Spinal cord (tissue), 10 donors: ENCODE data around the gene WDR75. TPM values are rescaled to one million over a fixed set of nuclear protein-coding genes. Genes with fewer than 3 reads are reported as not detected.
A peak's percentile ranks its signal among the peaks of the same experiment; 100 is the strongest.
"Not testable (repeated sequence)": the region's sequence is repeated elsewhere in the genome, so short reads cannot be mapped to it uniquely, and the experiment has no call there.

Source experiments
- DNase-seq, 6 donors: peaks; one replicate each; pipeline versions ENCODE4 v3.0.0 to v3.0.0-alpha.2; 2013 to 2015; ENCODE audit warnings: low spot score in 6 of 6, low read depth in 4 of 6
- H3K27ac ChIP-seq: one replicate; pipeline ENCODE4 v1.5.1; 2013; ENCODE audit warnings: low read depth, low read length, control low read depth
- H3K27me3 ChIP-seq: one replicate; pipeline ENCODE4 v1.6.1; 2013; ENCODE audit warnings: low read length; ENCODE audit not compliant: control insufficient read depth, insufficient read depth
- H3K36me3 ChIP-seq: one replicate; pipeline ENCODE4 v1.6.1; 2013; ENCODE audit warnings: low read length; ENCODE audit not compliant: control insufficient read depth, insufficient read depth
- H3K4me1 ChIP-seq: one replicate; pipeline ENCODE4 v1.6.1; 2013; ENCODE audit warnings: low read length; ENCODE audit not compliant: control insufficient read depth, insufficient read depth
- H3K4me3 ChIP-seq: one replicate; pipeline ENCODE4 v1.5.1; 2013; ENCODE audit warnings: low read depth, low read length, control low read depth
- H3K9me3 ChIP-seq: one replicate; pipeline ENCODE4 v1.6.1; 2013; ENCODE audit warnings: low read length; ENCODE audit not compliant: control insufficient read depth, insufficient read depth
- WGBS: methylation state at CpG from one replicate; pipeline ENCODE4 v1.1.5; 2013; ENCODE audit warnings: missing lambda C conversion rate; ENCODE audit not compliant: insufficient coverage; 5-methylcytosine and 5-hydroxymethylcytosine counted together
- polyA plus RNA-seq, 2 donors: library from polyadenylated mRNA; unstranded; fragments of 120-200 nt; gene quantifications; one replicate each; pipeline ENCODE4 v1.2.1, GENCODE V29; 2013; ENCODE audit not compliant: insufficient read length in 2 of 2
- total RNA-seq, 2 donors: library from RNA; depleted of rRNA in 1 of 2; stranded (reverse); fragments of 120-200 nt in 1 of 2; fragments of >200 nt in 1 of 2; gene quantifications; one replicate each; pipeline versions ENCODE4 v1.2.3 to v1.2.4, GENCODE V29; 2013 to 2014
- donor health status: healthy.

The WDR75 gene
- total and polyA plus RNA-seq, 4 donors, result 42.3 to 76.9 (median 44.3) TPM

DNA sequence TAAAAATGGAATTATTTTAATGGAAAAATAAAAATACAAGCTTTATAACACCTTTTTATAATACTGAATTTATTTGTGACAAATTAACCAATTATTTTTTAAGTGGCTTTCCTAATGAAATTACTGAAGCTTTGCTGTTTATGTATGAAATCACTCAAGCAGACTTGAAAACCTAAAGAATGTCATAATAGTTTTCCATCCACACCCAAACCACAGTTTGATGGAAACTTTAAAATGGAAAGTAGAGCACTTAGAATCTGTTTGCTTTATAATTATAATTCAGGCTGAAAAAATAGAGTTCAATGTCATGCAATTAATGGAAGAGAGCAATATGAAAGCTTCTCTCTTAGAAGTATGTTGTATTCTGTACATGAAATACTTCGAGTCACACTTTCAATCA is 31.6 kb upstream of the WDR75 start:
- H3K27ac ChIP-seq, result no peak overlapping the region
- H3K4me3 ChIP-seq, result no peak overlapping the region
- DNase-seq, result no peak
- no CpG with 5 or more reads among the region's 1 CpG for WGBS
- H3K27me3 ChIP-seq, result no peaks in the 10 kb centered on the region
- no peaks in the 10 kb centered on the region for H3K9me3 ChIP-seq
- H3K36me3 ChIP-seq, result no peaks in the 10 kb centered on the region
- no peaks in the 10 kb centered on the region for H3K4me1 ChIP-seq

- H3K4me3 ChIP-seq, result no peak overlapping the region
- peak in 4 of 6 donors; percentile 7 to 48 (median 41) for DNase-seq
- no peaks in the 10 kb centered on the region for H3K36me3 ChIP-seq
- no peaks in the 10 kb centered on the region for H3K4me1 ChIP-seq
- peak overlapping the region; percentile 47 for H3K27ac ChIP-seq
- H3K9me3 ChIP-seq, result no peaks in the 10 kb centered on the region
- no peaks in the 10 kb centered on the region for H3K27me3 ChIP-seq
- no CpG with 5 or more reads among the region's 5 CpGs for WGBS
These were observed 29.4 kb upstream of the WDR75 start for GRCh38 chr2:189411860-189412259.

DNA sequence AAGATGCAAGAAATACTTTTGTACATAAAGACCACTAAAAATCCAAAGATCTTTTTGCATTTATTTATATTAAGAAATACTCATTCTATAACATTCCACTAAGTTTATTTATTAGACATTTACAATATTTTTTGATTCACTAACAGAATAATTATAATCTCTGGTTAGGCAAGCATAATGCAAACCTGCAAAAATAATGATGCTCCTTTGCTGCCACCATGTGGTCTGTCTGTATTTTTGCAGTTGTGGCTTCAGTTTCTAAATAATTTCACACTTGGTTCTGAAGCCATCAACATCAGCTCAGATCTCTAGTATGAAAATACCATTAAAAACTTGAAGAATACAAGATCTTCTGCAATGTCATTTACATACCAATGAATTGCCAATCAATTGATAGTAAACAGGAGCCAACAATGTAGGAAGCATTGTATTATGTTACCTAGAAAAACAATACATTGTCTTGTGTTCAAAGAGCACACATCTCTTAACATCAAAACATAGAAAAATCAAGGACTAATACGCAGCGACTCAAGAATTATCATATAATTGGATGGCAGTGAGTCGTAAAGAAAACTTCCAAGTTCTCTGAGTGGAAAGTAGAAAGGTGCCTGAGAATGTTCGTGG is 28.8 kb upstream of the WDR75 start:
- peak; percentile 28 to 91 (median 57) for DNase-seq
- H3K4me3 ChIP-seq, result no peak overlapping the region
- no peaks in the 10 kb centered on the region for H3K36me3 ChIP-seq
- peak overlapping the region; percentile 47 for H3K27ac ChIP-seq
- H3K4me1 ChIP-seq, result no peaks in the 10 kb centered on the region
- H3K27me3 ChIP-seq, result no peaks in the 10 kb centered on the region
- H3K9me3 ChIP-seq, result no peaks in the 10 kb centered on the region
- 36% methylated on average over 4 of the region's 4 CpGs for WGBS

GRCh38 chr2:189413249-189413648 is 28.0 kb upstream of the WDR75 start:
- Histone ChIP-seq H3K4me1 (no peaks in the 10 kb centered on the region), H3K27ac (no peak overlapping the region), H3K9me3 (no peaks in the 10 kb centered on the region), H3K27me3 (no peaks in the 10 kb centered on the region), H3K36me3 (no peaks in the 10 kb centered on the region), H3K4me3 (no peak overlapping the region)
- 60% methylated on average over 1 of the region's 4 CpGs for WGBS
- DNase-seq, result no peak

GRCh38 chr2:189421644-189422043 is 19.6 kb upstream of the WDR75 start:
- Histone ChIP-seq H3K36me3 (no peaks in the 10 kb centered on the region), H3K9me3 (no peaks in the 10 kb centered on the region), H3K27me3 (no peaks in the 10 kb centered on the region), H3K4me3 (no peak overlapping the region), H3K4me1 (no peaks in the 10 kb centered on the region), H3K27ac (no peak overlapping the region)
- no peak for DNase-seq
- WGBS, result 83% methylated on average over 1 of the region's 1 CpG

- no peaks in the 10 kb centered on the region for H3K27me3 ChIP-seq
- H3K4me3 ChIP-seq, result no peak overlapping the region
- H3K4me1 ChIP-seq, result no peaks in the 10 kb centered on the region
- H3K36me3 ChIP-seq, result no peaks in the 10 kb centered on the region
- WGBS, result no CpG with 5 or more reads among the region's 2 CpGs
- no peaks in the 10 kb centered on the region for H3K9me3 ChIP-seq
- H3K27ac ChIP-seq, result no peak overlapping the region
- no peak for DNase-seq
These were observed 16.3 kb upstream of the WDR75 start for GRCh38 chr2:189424961-189425360.

GRCh38 chr2:189425676-189426075 is 15.6 kb upstream of the WDR75 start:
- Histone ChIP-seq H3K27ac (no peak overlapping the region), H3K9me3 (no peaks in the 10 kb centered on the region), H3K36me3 (no peaks in the 10 kb centered on the region), H3K4me1 (no peaks in the 10 kb centered on the region), H3K4me3 (no peak overlapping the region), H3K27me3 (no peaks in the 10 kb centered on the region)
- DNase-seq, result no peak
- WGBS, result 100% methylated on average over 1 of the region's 1 CpG

- 80% methylated on average over 2 of the region's 2 CpGs for WGBS
- Histone ChIP-seq H3K4me3 (no peak overlapping the region), H3K4me1 (no peaks in the 10 kb centered on the region), H3K9me3 (no peaks in the 10 kb centered on the region), H3K27ac (no peak overlapping the region), H3K36me3 (no peaks in the 10 kb centered on the region), H3K27me3 (no peaks in the 10 kb centered on the region)
- DNase-seq, result no peak
These were observed 14.4 kb upstream of the WDR75 start for GRCh38 chr2:189426886-189427285.

- H3K27me3 ChIP-seq, result no peaks in the 10 kb centered on the region
- H3K9me3 ChIP-seq, result no peaks in the 10 kb centered on the region
- H3K27ac ChIP-seq, result no peak overlapping the region
- no peak for DNase-seq
- H3K36me3 ChIP-seq, result no peaks in the 10 kb centered on the region
- H3K4me1 ChIP-seq, result no peaks in the 10 kb centered on the region
- 86% methylated on average over 1 of the region's 2 CpGs for WGBS
- H3K4me3 ChIP-seq, result no peak overlapping the region
These were observed 13.4 kb upstream of the WDR75 start for GRCh38 chr2:189427872-189428271.

GRCh38 chr2:189430448-189430847 is 10.8 kb upstream of the WDR75 start:
- not testable (repeated sequence) for H3K4me1 ChIP-seq, H3K9me3 ChIP-seq, H3K27ac ChIP-seq, DNase-seq, H3K36me3 ChIP-seq, H3K27me3 ChIP-seq, H3K4me3 ChIP-seq
- 78% methylated on average over 2 of the region's 2 CpGs for WGBS
